GM19438 (cell line): Measurements from ENCODE around the gene TBX15.

Experiments used
- ATAC-seq: cut with Tn5 transposase; IDR thresholded peaks from one replicate; pipeline ENCODE4 v1.9.1; 2021; ENCODE audit warnings: low read depth; ENCODE audit not compliant: unreplicated experiment

Gene TBX15

GRCh38 chr1:118985640-118986554 lies 2.2 kb downstream of the TBX15 start:
- no peak for ATAC-seq

- no peak for ATAC-seq
Measured at GRCh38 chr1:118984722-118985639, 3.2 kb downstream of the TBX15 start.

- no peak for ATAC-seq
Measured at GRCh38 chr1:118984086-118984721, 3.9 kb downstream of the TBX15 start.

GRCh38 chr1:118983558-118984041 lies 4.5 kb downstream of the TBX15 start:
- ATAC-seq: no peak

GRCh38 chr1:118982821-118983557 lies 5.2 kb downstream of the TBX15 start:
- no peak for ATAC-seq

GRCh38 chr1:118982266-118982665 lies 5.9 kb downstream of the TBX15 start:
- no peak for ATAC-seq

GRCh38 chr1:118981436-118981835 lies 6.7 kb downstream of the TBX15 start:
- no peak for ATAC-seq

GRCh38 chr1:118979754-118980575 lies 8.2 kb downstream of the TBX15 start:
- no peak for ATAC-seq

- ATAC-seq: no peak
Measured at GRCh38 chr1:118978914-118979701, 9.0 kb downstream of the TBX15 start.

- no peak for ATAC-seq
Measured at GRCh38 chr1:118977600-118977999, 10.5 kb downstream of the TBX15 start.

- no peak for ATAC-seq
Measured at GRCh38 chr1:118974661-118975060, 13.5 kb downstream of the TBX15 start.

GRCh38 chr1:118973531-118974137 lies 14.5 kb downstream of the TBX15 start:
- no peak for ATAC-seq

GRCh38 chr1:118973032-118973431 lies 15.1 kb downstream of the TBX15 start:
- ATAC-seq: no peak

GRCh38 chr1:118970451-118970850 lies 17.7 kb downstream of the TBX15 start:
- ATAC-seq: no peak

GRCh38 chr1:118963456-118964430 lies 24.4 kb downstream of the TBX15 start:
- ATAC-seq: no peak

GRCh38 chr1:118963138-118963455 lies 25.0 kb downstream of the TBX15 start:
- ATAC-seq: no peak

GRCh38 chr1:118961156-118961555 lies 27.0 kb downstream of the TBX15 start:
- ATAC-seq: no peak
